T-helper 17 cell (primary cell): ENCODE results near the gene P4HA1. TPM values are rescaled to one million over a fixed set of nuclear protein-coding genes. Genes with fewer than 3 reads are reported as not detected.
"Not testable (repeated sequence)": the region's sequence is repeated elsewhere in the genome, so short reads cannot be mapped to it uniquely, and the experiment has no call there.

Experiments
- ATAC-seq: fragments of 150-1000 bp; cut with Tn5 transposase; 2 replicates; pipeline ENCODE4 v1.10.0; 2021; ENCODE audit warnings: mild to moderate bottlenecking, moderate library complexity
- DNase-seq, 3 donors: peaks; one replicate each; pipeline versions ENCODE4 v3.0.0 to v3.0.0-alpha.2; 2020 to 2021
- H3K9me3 ChIP-seq: one replicate; pipeline ENCODE4 v1.7.0; 2013; ENCODE audit warnings: low read length, mild to moderate bottlenecking; ENCODE audit not compliant: control insufficient read depth, poor library complexity, severe bottlenecking
- H3K27ac Mint-ChIP-seq: one replicate; pipeline ENCODE4 v1.8.0; 2022; ENCODE audit warnings: mild to moderate bottlenecking, moderate library complexity, mixed read lengths
- H3K27me3 Mint-ChIP-seq: one replicate; pipeline ENCODE4 v1.8.0; 2022; ENCODE audit warnings: mixed read lengths
- H3K36me3 Mint-ChIP-seq: one replicate; pipeline ENCODE4 v1.8.0; 2022; ENCODE audit warnings: low read depth, mixed read lengths
- H3K4me1 Mint-ChIP-seq: one replicate; pipeline ENCODE4 v1.8.0; 2022; ENCODE audit warnings: mild to moderate bottlenecking, mixed read lengths
- H3K4me3 Mint-ChIP-seq: one replicate; pipeline ENCODE4 v1.8.0; 2022; ENCODE audit warnings: mild to moderate bottlenecking, moderate library complexity, mixed read lengths
- total RNA-seq, 4 donors: library from RNA in 2 of 4; stranded (reverse) in 2 of 4; gene quantifications; one replicate each; pipeline ENCODE4 v1.2.3 and lab custom pipeline; 2022 to 2026

P4HA1 gene
- total RNA-seq, 2 donors from 2014 or later, result 13.7 to 15.8 TPM

DNA sequence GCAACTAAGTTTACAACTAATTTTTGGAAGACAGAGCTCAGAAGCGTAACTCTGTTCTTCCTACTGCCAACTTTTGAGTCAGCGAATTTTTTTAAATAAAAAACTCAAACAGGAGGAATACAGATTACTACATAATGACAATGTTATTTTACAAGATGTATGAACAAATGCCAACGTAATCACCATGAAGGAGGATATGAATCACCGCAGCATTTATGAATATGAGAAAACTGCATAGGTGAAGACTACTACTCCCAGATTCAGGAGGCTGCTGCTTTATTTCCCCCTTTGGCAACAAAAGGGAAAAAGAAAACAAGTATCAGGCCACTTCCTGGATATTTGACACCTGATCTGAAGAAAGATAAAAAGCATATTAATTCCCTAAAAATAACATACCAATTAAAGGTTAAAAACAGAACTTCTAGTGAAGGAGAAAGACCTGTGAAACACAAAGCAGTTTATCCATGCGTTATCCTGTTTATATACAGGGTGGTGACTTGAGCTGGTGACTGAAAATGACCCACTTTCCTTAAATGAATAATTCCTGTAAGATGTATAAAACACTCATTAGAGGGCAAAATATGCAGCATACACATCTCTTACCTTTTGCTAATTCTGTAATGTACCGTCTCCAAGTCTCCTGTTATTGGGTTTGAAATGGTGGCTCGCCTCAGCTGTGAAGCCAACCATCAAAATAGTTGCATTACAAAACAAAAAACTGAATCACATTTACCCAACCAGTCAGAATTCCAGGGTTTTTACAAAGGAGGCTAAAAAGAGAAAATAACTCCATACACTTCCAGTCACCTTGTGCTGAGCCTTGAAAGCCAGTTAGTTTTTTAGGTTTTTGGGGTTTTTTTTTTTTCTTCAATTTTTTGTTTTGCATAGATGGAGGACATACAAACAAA is 52.0 kb downstream of the P4HA1 start:
- Mint-ChIP-seq H3K27ac (no peak overlapping the region), H3K4me3 (no peak overlapping the region), H3K36me3 (no peaks in the 10 kb centered on the region), H3K4me1 (no peaks in the 10 kb centered on the region), H3K27me3 (no peaks in the 10 kb centered on the region)
- ATAC-seq (no peak), DNase-seq (no peak)
- no peaks in the 10 kb centered on the region for H3K9me3 ChIP-seq

DNA sequence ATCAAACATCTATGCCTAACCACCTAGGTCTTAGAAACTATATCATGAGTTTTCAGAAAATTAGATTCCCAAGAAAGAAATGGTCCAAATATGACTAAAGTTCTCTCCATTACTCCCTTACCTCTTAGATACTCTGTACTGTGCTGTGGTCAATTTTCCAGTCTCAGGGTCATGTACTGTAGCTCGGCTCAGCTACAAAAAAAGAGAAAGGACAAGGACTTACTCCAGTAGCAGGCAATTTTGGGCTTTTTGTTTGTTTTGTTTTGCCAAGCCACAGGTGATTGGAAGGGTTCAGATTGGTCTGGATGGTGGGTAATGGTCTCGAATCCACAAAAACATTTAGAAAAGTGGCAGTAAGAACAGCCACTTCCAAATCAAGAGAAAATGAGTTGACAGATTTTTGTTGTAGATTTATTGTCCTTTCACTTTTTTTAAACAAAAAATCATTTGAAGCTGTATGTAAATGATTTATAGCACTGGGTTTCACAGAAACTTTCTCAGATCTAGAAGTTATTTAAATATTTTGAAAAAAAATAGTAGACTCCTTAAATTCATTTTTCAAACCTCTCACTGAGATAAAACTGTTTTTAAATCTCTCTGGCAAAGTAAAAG is 52.8 kb downstream of the P4HA1 start:
- Mint-ChIP-seq H3K4me1 (no peaks in the 10 kb centered on the region), H3K27me3 (no peaks in the 10 kb centered on the region), H3K36me3 (no peaks in the 10 kb centered on the region), H3K4me3 (no peak overlapping the region), H3K27ac (no peak overlapping the region)
- DNase-seq (no peak), ATAC-seq (no peak)
- H3K9me3 ChIP-seq, result no peaks in the 10 kb centered on the region

DNA sequence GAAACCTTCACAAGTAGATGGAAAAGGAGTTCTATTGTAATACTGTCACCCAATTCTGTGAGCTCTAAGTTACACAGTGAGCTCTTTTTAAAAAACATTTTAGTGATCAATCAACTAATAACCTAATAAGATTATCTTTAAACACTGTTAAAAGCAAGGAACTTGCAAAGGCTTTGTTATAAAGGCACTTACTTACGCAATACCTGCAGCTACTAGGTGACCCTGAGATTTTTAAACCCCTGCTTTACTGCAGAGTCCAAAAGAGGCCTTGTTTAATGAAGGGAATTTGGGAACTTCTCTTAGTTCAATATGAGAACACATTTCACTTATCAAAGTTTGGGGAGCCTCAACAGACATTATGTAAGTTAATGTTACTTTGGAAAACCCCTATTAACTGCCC is 53.3 kb downstream of the P4HA1 start:
- no peak for DNase-seq
- Mint-ChIP-seq H3K4me1 (no peaks in the 10 kb centered on the region), H3K27ac (no peak overlapping the region), H3K4me3 (no peak overlapping the region), H3K27me3 (no peaks in the 10 kb centered on the region), H3K36me3 (no peaks in the 10 kb centered on the region)
- ATAC-seq, result no peak
- H3K9me3 ChIP-seq, result no peaks in the 10 kb centered on the region

DNA sequence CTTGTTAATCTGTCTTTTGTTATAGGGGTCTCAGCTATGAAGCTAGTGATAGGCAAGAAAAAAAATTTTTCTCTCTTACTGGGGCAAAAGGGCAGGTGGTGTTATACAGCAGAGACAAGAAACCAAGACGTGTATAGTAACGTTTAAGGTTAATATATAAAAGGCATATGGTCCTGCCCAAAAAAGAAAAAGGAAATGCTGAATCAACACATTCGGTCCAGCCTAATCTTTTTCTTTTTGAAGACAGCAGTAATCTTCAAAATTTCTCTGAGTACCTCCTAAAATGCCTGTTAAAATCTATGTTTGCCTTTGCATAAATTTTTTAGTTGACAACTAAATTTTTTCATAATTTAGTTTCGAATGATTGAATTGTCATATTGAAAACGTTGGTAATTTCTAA is 54.5 kb downstream of the P4HA1 start:
- H3K9me3 ChIP-seq, result no peaks in the 10 kb centered on the region
- H3K36me3 Mint-ChIP-seq, result no peaks in the 10 kb centered on the region
- H3K27ac Mint-ChIP-seq, result peak overlapping the region; percentile 74
- H3K4me3 Mint-ChIP-seq, result no peak overlapping the region
- ATAC-seq (no peak), DNase-seq (no peak)
- no peaks in the 10 kb centered on the region for H3K4me1 Mint-ChIP-seq
- H3K27me3 Mint-ChIP-seq, result no peaks in the 10 kb centered on the region

DNA sequence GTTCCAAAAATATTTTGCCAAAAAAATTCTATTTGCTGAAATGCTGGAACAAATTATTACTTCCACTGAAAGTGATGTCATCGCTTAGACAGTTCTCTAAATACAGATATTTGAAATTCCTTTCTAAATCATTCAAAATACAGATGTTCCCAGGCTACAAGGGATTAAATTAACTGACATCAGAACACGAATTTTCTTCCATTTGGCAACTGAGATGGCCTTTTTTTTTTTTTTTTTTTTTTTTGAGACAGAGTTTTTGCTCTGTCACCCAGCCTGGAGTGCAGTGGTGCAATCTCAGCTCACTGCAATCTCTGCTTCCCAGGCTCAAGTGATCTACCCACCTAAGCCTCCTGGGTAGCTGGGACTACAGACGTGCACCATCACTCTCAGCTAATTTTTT is 57.0 kb downstream of the P4HA1 start:
- Mint-ChIP-seq H3K27ac (peak overlapping the region; percentile 63), H3K27me3 (no peaks in the 10 kb centered on the region), H3K4me3 (no peak overlapping the region), H3K36me3 (no peaks in the 10 kb centered on the region), H3K4me1 (no peaks in the 10 kb centered on the region)
- DNase-seq (no peak), ATAC-seq (no peak)
- H3K9me3 ChIP-seq, result no peaks in the 10 kb centered on the region

DNA sequence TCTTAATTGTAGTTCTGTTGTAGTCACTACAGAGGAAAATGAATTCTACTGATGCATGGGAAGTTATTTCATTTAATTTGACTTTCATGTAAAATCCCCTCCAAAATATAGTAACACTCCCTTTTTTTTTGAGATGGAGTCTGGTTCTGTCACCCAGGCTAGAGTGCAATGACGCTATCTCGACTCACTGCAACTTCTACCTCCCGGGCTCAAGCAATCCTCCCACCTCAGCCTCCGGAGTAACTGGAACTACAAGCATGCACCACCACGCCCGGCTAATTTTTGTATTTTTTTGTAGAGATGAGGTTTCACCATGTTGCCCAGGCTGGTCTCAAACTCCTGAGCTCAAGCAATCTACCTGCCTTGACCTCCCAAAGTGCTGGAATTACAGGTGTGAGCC is 60.4 kb downstream of the P4HA1 start:
- H3K27ac Mint-ChIP-seq, H3K27me3 Mint-ChIP-seq, ATAC-seq, H3K36me3 Mint-ChIP-seq, DNase-seq, H3K4me3 Mint-ChIP-seq, H3K4me1 Mint-ChIP-seq, H3K9me3 ChIP-seq: not testable (repeated sequence)

DNA sequence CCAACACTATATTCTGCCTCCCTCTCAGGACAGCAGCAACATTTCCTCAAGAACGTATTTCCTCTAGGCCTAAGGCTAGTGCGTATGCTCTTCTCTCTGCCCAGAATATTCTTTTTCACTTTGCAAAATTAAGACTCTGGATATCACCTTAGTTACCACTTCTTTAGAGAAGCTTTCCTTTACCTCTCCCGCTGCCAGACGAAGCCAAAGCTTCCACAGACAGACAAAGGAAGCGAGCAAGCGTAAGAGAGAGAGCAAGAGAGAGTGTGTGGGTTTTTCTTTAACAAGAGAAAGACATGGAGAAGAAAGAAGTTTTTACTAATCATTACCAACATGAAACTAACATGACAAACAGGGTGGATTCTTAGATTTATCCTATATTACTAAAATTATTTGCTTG is 64.1 kb downstream of the P4HA1 start:
- peaks cover 9% of the 10 kb centered on the region for H3K36me3 Mint-ChIP-seq
- H3K9me3 ChIP-seq, result no peaks in the 10 kb centered on the region
- ATAC-seq (no peak), DNase-seq (no peak)
- no peak overlapping the region for H3K27ac Mint-ChIP-seq
- no peaks in the 10 kb centered on the region for H3K27me3 Mint-ChIP-seq
- H3K4me3 Mint-ChIP-seq, result no peak overlapping the region
- H3K4me1 Mint-ChIP-seq, result peaks cover 5% of the 10 kb centered on the region

DNA sequence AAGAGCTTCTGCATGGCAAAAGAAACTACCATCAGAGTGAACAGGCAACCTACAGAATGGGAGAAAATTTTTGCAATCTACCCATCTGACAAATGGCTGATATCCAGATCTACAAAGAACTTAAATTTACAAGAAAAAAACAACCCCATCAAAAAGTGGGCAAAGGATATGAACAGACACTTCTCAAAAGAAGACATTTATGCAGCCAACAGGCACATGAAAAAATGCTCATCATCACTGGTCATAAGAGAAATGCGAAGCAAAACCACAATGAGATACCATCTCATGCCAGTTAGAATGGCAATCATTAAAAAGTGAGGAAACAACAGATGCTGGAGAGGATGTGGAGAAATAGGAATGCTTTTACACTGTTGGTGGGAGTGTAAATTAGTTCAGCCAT is 70.0 kb downstream of the P4HA1 start:
- not testable (repeated sequence) for H3K27me3 Mint-ChIP-seq, DNase-seq, H3K9me3 ChIP-seq, H3K27ac Mint-ChIP-seq, ATAC-seq, H3K4me3 Mint-ChIP-seq
- Mint-ChIP-seq H3K36me3 (peaks cover 19% of the 10 kb centered on the region), H3K4me1 (peaks cover 15% of the 10 kb centered on the region)

DNA sequence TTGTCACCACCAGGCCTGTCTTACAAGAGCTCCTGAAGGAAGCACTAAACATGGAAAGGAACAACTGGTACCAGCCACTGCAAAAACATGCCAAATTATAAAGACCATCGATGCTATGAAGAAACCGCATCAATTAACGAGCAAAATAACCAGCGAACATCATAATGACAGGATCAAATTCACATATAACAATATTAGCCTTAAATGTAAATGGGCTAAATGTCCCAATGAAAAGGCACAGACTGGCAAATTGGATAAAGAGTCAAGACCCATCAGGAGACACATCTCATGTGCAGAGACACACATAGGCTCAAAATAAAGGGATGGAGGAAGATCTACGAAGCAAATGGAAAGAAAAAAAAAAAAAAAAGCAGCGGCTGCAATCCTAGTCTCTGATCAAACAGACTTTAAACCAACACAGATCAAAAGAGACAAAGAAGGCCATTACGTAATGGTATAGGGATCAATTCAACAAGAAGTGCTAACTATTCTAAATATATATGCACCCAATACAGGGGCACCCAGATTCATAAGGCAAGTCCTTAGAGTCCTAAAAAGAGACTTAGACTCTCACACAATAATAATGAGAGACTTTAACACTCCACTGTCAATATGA is 73.1 kb downstream of the P4HA1 start:
- Mint-ChIP-seq H3K36me3 (peaks cover 26% of the 10 kb centered on the region), H3K4me1 (peaks cover 21% of the 10 kb centered on the region)
- not testable (repeated sequence) for DNase-seq, H3K27me3 Mint-ChIP-seq, H3K9me3 ChIP-seq, ATAC-seq, H3K27ac Mint-ChIP-seq, H3K4me3 Mint-ChIP-seq

DNA sequence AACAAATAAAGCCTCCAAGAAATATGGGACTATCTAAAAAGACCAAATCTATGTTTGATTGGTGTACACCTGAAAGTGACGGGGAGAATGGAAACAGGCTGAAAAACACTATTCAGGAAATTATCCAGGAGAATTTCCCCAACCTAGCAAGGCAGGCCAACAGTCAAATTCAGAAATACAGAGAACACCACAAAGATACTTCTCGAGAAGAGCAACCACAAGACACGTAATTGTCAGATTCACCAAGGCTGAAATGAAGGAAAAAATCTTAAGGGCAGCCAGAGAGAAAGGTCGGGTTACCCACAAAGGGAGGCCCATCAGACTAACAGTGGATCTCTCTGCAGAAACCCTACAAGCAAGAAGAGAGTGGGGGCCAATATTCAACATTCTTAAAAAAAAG is 73.7 kb downstream of the P4HA1 start:
- H3K9me3 ChIP-seq, DNase-seq, H3K4me3 Mint-ChIP-seq, H3K27me3 Mint-ChIP-seq, ATAC-seq, H3K27ac Mint-ChIP-seq: not testable (repeated sequence)
- peaks cover 21% of the 10 kb centered on the region for H3K4me1 Mint-ChIP-seq
- peaks cover 26% of the 10 kb centered on the region for H3K36me3 Mint-ChIP-seq

DNA sequence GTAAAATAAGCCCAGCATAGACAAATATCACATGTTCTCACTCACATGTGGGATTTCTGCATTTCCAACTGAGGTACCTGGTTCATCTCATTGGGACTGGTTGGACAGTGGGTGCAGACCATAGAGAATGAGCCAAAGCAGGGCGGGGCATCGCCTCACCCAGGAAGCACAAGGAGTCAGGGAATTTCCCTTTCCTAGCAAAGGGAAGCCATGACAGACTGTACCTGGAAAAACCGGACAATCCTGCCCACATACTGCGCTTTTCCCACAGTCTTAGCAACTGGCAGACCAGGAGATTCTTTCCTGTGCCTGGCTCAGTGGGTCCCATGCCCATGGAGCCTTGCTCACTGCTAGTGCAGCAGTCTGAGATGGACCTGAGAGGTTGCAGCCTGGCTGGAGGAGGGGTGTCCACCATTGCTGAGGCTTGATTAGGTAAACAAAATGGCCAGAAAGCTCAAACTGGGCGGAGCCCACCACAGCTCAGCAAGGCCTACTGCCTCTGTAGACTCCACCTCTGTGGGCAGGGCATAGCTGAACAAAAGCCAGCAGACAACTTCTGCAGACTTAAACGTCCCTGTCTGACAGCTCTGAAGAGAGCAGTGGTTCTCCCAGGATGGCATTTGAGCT is 75.0 kb downstream of the P4HA1 start:
- H3K4me1 Mint-ChIP-seq, result peaks cover 21% of the 10 kb centered on the region
- H3K4me3 Mint-ChIP-seq, H3K9me3 ChIP-seq, DNase-seq, H3K27me3 Mint-ChIP-seq, ATAC-seq, H3K27ac Mint-ChIP-seq: not testable (repeated sequence)
- peaks cover 22% of the 10 kb centered on the region for H3K36me3 Mint-ChIP-seq

DNA sequence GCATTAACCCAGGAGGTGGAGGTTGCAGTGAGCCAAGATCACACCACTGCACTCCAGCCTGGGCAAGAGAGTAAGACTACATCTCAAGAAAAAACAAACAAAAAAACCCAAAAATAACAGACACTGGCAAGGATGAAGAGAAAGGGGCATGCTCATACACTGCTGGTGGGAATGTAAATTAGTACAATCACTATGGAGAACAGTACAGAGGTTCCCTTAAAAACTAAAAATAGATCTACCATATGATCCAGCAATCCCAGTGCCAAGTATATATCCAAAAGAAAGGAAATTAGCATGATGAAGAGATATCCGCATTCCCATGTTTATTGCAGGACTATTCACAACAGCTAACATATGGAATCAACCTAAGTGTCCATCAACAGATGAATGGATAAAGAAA is 75.6 kb downstream of the P4HA1 start:
- H3K27me3 Mint-ChIP-seq, result no peaks in the 10 kb centered on the region
- no peak overlapping the region for H3K27ac Mint-ChIP-seq
- ATAC-seq (no peak), DNase-seq (no peak)
- H3K36me3 Mint-ChIP-seq, result peaks cover 21% of the 10 kb centered on the region
- no peaks in the 10 kb centered on the region for H3K9me3 ChIP-seq
- H3K4me3 Mint-ChIP-seq, result no peak overlapping the region
- peaks cover 24% of the 10 kb centered on the region for H3K4me1 Mint-ChIP-seq

DNA sequence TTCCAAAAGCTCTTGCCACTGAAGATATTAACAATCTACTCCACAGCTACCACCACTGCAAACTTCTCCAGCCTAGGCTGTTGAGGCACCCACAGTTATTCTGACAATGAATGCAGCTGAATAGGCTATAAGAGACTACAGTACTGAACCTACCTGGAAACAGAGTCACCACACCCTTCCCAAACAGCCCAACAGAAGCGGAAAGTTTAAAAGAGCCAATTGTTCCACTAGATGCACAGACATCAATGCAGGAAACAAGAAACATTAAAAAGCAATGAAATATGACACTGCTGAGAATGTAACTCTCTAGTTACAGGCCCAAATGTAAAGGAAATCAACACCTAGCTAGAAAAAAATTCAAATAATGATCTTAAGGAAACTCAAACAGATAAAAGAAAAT is 77.6 kb downstream of the P4HA1 start:
- peaks cover 18% of the 10 kb centered on the region for H3K36me3 Mint-ChIP-seq
- H3K27me3 Mint-ChIP-seq, result no peaks in the 10 kb centered on the region
- H3K9me3 ChIP-seq, result no peaks in the 10 kb centered on the region
- no peak for DNase-seq
- ATAC-seq, result no peak
- H3K27ac Mint-ChIP-seq, result no peak overlapping the region
- no peak overlapping the region for H3K4me3 Mint-ChIP-seq
- H3K4me1 Mint-ChIP-seq, result peaks cover 18% of the 10 kb centered on the region
